GM23248 (cell line): ENCODE data around the gene CHST5. TPM values are rescaled to one million over a fixed set of nuclear protein-coding genes. Genes with fewer than 3 reads are reported as not detected.
"Not testable (repeated sequence)": the region's sequence is repeated elsewhere in the genome, so short reads cannot be mapped to it uniquely, and the experiment has no call there.

Experiments used
- DNase-seq: peaks from one replicate; pipeline ENCODE4 v3.0.0-alpha.2; 2015
- H2AFZ ChIP-seq: fragments of 200-600 bp; sonication (generic); 2 replicates; pipeline ENCODE4 v1.6.1; 2016; ENCODE audit warnings: antibody characterized with exemption
- H3F3A ChIP-seq: fragments of 200-600 bp; sonication (generic); 2 replicates; pipeline ENCODE4 v1.6.1; 2016; ENCODE audit warnings: mild to moderate bottlenecking, antibody characterized with exemption, mixed run types; ENCODE audit not compliant: insufficient read depth
- H3K27ac ChIP-seq: fragments of 200-600 bp; sonication (generic); 2 replicates; pipeline ENCODE4 v1.5.1; 2016; ENCODE audit warnings: mild to moderate bottlenecking
- H3K27me3 ChIP-seq: fragments of 200-600 bp; sonication (generic); replicated peaks from 2 replicates; pipeline ENCODE4 v1.6.1; 2016; ENCODE audit warnings: mild to moderate bottlenecking; ENCODE audit not compliant: insufficient read depth
- H3K36me3 ChIP-seq: fragments of 200-600 bp; sonication (generic); 2 replicates; pipeline ENCODE4 v1.6.1; 2016; ENCODE audit warnings: low read depth, mild to moderate bottlenecking
- H3K4me1 ChIP-seq: fragments of 200-600 bp; sonication (generic); 2 replicates; pipeline ENCODE4 v1.6.1; 2016; ENCODE audit warnings: mild to moderate bottlenecking; ENCODE audit not compliant: insufficient read depth
- H3K4me2 ChIP-seq: fragments of 200-600 bp; sonication (generic); one replicate; pipeline ENCODE4 v1.6.1; 2016; ENCODE audit warnings: mild to moderate bottlenecking; ENCODE audit not compliant: unreplicated experiment
- H3K4me3 ChIP-seq: fragments of 200-600 bp; sonication (generic); 2 replicates; pipeline ENCODE4 v1.5.1; 2016; ENCODE audit warnings: mild to moderate bottlenecking
- H3K79me2 ChIP-seq: fragments of 200-600 bp; sonication (generic); 2 replicates; pipeline ENCODE4 v1.6.1; 2016; ENCODE audit warnings: mild to moderate bottlenecking; ENCODE audit not compliant: insufficient read depth
- H3K9ac ChIP-seq: fragments of 200-600 bp; sonication (generic); 2 replicates; pipeline ENCODE4 v1.6.1; 2016; ENCODE audit warnings: mild to moderate bottlenecking
- H3K9me2 ChIP-seq: fragments of 200-600 bp; sonication (generic); 2 replicates; pipeline ENCODE4 v1.6.1; 2016; ENCODE audit warnings: mixed run types, mild to moderate bottlenecking, moderate library complexity; ENCODE audit not compliant: insufficient read depth
- H3K9me3 ChIP-seq: fragments of 200-600 bp; sonication (generic); one replicate; pipeline ENCODE4 v1.6.1; 2017; ENCODE audit warnings: low read depth
- H4K20me1 ChIP-seq: fragments of 200-600 bp; sonication (generic); 2 replicates; pipeline ENCODE4 v1.6.0; 2016; ENCODE audit not compliant: insufficient read depth
- EZH2 ChIP-seq: fragments of 200-600 bp; sonication (generic); IDR thresholded peaks from 2 replicates; pipeline ENCODE4 v1.6.1; 2018; ENCODE audit warnings: antibody characterized with exemption, mild to moderate bottlenecking; ENCODE audit not compliant: insufficient read depth, poor library complexity, severe bottlenecking
- EZH2phosphoT487 ChIP-seq: fragments of 200-600 bp; sonication (generic); IDR thresholded peaks from 2 replicates; pipeline ENCODE4 v1.6.1; 2018; ENCODE audit warnings: antibody characterized with exemption, moderate library complexity, mild to moderate bottlenecking, low read depth; ENCODE audit not compliant: insufficient read depth
- WGBS, 2 experiments: methylation state at CpG; one replicate each; pipeline ENCODE4 v1.1.6; 2015 to 2017; ENCODE audit warnings: low lambda C conversion rate in 2 of 2, low coverage in 1 of 2; ENCODE audit errors: missing lambda C conversion rate in 2 of 2; 5-methylcytosine and 5-hydroxymethylcytosine counted together
- in situ Hi-C: fragments of 300-500 bp; cut with MboI; formaldehyde crosslinking; loops from 2 replicates; pipeline ENCODE4 v1.15.0; 2020
- polyA plus RNA-seq: library from polyadenylated mRNA; unstranded; fragments of >200 nt; fragmentation: Nextera tagmentation; extraction: Ambion mirVana; gene quantifications from 2 replicates; pipeline ENCODE4 v1.2.1, GENCODE V29; 2016
- total RNA-seq: library from RNA; depleted of rRNA; stranded (reverse); fragments of >200 nt; shearing (Covaris generic); gene quantifications from 2 replicates; pipeline ENCODE4 v1.2.3, GENCODE V29; 2014

The CHST5 gene
- total and polyA plus RNA-seq, 2 experiments from 2014 or later: not detected

DNA sequence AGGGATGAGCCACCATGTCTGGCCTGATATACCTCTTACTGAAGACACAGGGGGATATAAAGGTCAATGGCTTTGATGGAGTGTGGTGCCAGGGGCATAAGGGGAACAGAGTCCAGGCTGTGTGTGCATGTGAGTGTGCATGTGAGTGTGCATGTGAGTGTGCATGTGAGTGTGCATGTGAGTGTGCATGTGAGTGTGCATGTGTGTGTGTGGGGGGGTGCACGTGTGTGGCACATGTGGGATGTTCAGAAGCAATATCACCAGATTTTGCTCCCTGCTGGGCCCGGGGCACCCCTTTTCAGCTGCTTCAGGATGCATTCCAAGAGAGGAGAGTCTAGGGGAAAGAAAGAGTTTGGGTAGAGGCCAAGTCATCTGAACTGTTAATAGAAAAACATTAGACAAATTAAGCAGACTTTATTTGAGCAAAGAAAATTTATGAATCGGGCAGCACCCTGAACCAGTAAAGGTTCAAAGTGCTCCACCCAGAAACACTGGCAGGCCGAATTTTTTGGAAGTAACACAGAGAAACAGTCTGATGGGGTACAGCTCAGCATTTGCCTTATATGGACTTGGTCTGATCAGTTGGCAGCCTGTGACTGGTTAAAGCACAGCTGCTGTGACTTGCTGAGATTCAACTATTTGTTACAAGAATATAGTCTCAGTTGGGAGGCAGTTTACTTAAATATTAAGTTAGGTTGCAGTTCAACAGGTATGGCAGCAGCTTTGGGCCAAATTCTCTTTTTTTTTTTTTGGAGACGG, 9.7 kb downstream of the CHST5 start:
- in situ Hi-C loops: no loop called here
- Histone ChIP-seq H3K9ac (no peak overlapping the region), H3K4me2 (no peak overlapping the region), H2AFZ (no peak overlapping the region), H3K9me2 (no peaks in the 10 kb centered on the region), H3K4me1 (no peaks in the 10 kb centered on the region), H3K27me3 (no peaks in the 10 kb centered on the region), H3K9me3 (no peaks in the 10 kb centered on the region), H3K27ac (no peak overlapping the region), H3K4me3 (no peak overlapping the region), H3F3A (no peaks in the 10 kb centered on the region), H3K79me2 (no peaks in the 10 kb centered on the region), H4K20me1 (no peaks in the 10 kb centered on the region), H3K36me3 (no peaks in the 10 kb centered on the region)
- DNase-seq: no peak
- 58% methylated on average over 5 of the region's 5 CpGs for WGBS, 2 experiments
- TF ChIP-seq EZH2phosphoT487 (no peak), EZH2 (no peak)

DNA sequence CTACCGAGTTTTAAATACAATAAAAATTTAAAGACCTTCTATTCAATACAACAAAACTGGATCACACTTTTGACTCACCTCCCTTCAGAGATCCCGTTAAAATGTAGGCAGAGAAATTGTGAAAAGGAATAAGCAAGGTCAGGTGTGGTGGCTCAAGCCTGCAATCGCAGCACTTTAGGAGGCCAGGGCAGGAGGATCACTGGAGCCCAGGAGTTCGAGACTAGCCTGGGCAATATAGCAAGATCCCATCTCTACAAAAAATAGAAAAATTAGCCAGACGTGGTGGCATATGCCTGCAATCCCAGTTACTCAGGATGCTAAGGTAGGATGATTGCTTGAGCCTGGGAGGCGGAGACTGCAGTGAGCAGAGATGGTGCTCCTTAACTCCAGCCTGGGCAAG, 16.7 kb downstream of the CHST5 start:
- DNase-seq: no peak
- in situ Hi-C loops: no loop called here
- 81 to 83% methylated on average over 6 of the region's 6 CpGs for WGBS, 2 experiments

DNA sequence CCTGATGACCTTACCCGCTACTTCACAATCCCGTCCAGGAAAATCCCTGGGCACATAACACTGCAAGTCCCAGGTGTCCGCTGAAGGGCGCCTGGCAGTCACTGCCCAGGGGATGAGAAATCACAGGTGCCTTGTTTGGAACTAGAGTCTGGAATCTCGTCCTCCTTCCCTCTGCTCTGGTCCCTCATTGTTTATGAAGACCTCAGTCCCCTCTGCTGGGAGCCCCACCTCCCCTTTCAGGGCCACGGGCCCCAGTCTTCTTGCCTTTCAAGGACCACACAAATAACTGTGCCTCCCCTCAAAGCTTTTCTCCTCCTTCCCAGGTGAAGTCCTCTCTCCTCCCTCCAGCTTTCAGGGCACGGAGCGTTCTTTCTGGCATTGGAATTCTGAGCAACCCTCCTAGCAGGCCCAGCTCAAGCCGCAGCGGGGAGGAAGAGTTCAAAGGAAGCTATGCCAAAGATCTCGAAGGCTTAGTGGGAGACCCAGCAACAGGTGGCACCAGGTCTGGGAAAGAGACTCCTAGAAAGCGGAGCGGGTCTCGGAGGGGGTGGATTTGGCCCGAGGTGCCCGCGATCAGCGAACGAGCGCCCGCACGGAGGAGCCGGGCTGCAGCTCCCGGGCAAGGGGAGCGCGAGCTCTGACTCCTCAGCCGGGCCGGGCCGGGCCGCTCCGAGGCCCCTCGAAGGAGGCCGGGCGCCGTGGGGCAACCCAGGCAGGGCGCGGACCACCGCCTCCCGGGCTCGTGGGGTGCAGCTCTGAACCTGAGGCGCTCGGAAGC, 19.5 kb downstream of the CHST5 start:
- H3K27ac ChIP-seq: peak overlapping the region; percentile 37; the same call in 1 of the 2 replicates
- peak overlapping the region; percentile 83 for H3K4me2 ChIP-seq
- 14 to 17% methylated on average over 25 to 29 of the region's 42 CpGs for WGBS, 2 experiments
- H3F3A ChIP-seq, H4K20me1 ChIP-seq, H3K4me1 ChIP-seq, in situ Hi-C loops, H3K9me2 ChIP-seq, H3K27me3 ChIP-seq, H3K36me3 ChIP-seq, H3K79me2 ChIP-seq, H3K9me3 ChIP-seq: not testable (repeated sequence)
- H3K4me3 ChIP-seq: peak overlapping the region; percentile 72
- DNase-seq: peak; percentile 65
- peak overlapping the region; percentile 81 for H3K9ac ChIP-seq
- peak overlapping the region; percentile 78 for H2AFZ ChIP-seq

More for the DNA sequence above, 16.7 kb downstream of the CHST5 start:
- Histone ChIP-seq H3K4me2 (no peak overlapping the region), H2AFZ (no peak overlapping the region), H3K9ac (no peak overlapping the region), H3K27ac (no peak overlapping the region), H3K4me3 (no peak overlapping the region), H3K9me3 (no peaks in the 10 kb centered on the region), H3K27me3 (no peaks in the 10 kb centered on the region), H3K9me2 (no peaks in the 10 kb centered on the region), H4K20me1 (no peaks in the 10 kb centered on the region), H3K79me2 (no peaks in the 10 kb centered on the region), H3K36me3 (no peaks in the 10 kb centered on the region), H3K4me1 (no peaks in the 10 kb centered on the region), H3F3A (no peaks in the 10 kb centered on the region)
- TF ChIP-seq EZH2phosphoT487: no peak
- no peak for TF ChIP-seq EZH2

DNA sequence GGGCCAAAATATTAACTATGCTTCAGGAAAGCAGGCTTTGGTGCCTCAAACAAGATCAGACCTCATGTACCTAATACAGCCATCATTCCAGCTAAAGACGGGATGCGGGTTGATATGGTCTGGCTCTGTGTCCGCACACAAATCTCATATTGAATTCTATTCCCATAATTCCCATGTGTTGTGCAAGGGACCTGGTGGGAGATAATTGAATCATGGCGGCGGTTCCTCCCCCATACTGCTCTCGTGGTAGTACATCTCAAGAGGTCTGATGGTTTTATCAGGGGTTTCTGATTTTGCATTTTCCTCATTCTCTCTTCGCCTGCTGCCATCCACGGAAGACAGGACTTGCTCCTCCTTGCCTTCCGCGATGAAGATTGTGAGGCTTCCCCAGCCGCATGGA, 21.6 kb downstream of the CHST5 start:
- Histone ChIP-seq H3K27me3 (no peaks in the 10 kb centered on the region), H3K27ac (no peak overlapping the region), H3K36me3 (no peaks in the 10 kb centered on the region), H3F3A (no peaks in the 10 kb centered on the region), H2AFZ (no peak overlapping the region), H3K4me2 (no peak overlapping the region), H3K4me1 (no peaks in the 10 kb centered on the region), H3K4me3 (no peak overlapping the region), H3K9me3 (no peaks in the 10 kb centered on the region), H4K20me1 (no peaks in the 10 kb centered on the region), H3K79me2 (no peaks in the 10 kb centered on the region), H3K9ac (no peak overlapping the region), H3K9me2 (no peaks in the 10 kb centered on the region)
- no peak for DNase-seq
- WGBS, 2 experiments: 87% methylated on average over 11 of the region's 11 CpGs
- in situ Hi-C loops: no loop called here
- TF ChIP-seq EZH2phosphoT487 (no peak), EZH2 (no peak)
